Glutamatergic neuron (in vitro differentiated cells): ENCODE data around the gene PRR5L. TPM values are rescaled to one million over a fixed set of nuclear protein-coding genes. Genes with fewer than 3 reads are reported as not detected.
A peak's percentile ranks its signal among the peaks of the same experiment; 100 is the strongest.

Experiments used
- DNase-seq: peaks from one replicate; pipeline ENCODE4 v3.0.0; 2022
- H3K27ac Mint-ChIP-seq: one replicate; pipeline ENCODE4 v1.8.0; 2020; ENCODE audit warnings: mild to moderate bottlenecking, mixed read lengths, inconsistent platforms; ENCODE audit not compliant: unreplicated experiment
- H3K27me3 Mint-ChIP-seq: one replicate; pipeline ENCODE4 v1.8.0; 2020; ENCODE audit warnings: mild to moderate bottlenecking, moderate library complexity, mixed read lengths, inconsistent platforms; ENCODE audit not compliant: unreplicated experiment
- H3K36me3 Mint-ChIP-seq: one replicate; pipeline ENCODE4 v1.8.0; 2020; ENCODE audit warnings: mild to moderate bottlenecking, mixed read lengths, inconsistent platforms; ENCODE audit not compliant: unreplicated experiment
- H3K4me1 Mint-ChIP-seq: one replicate; pipeline ENCODE4 v1.8.0; 2020; ENCODE audit warnings: mild to moderate bottlenecking, low read depth, mixed read lengths, inconsistent platforms; ENCODE audit not compliant: unreplicated experiment
- H3K4me3 Mint-ChIP-seq: one replicate; pipeline ENCODE4 v1.8.0; 2020; ENCODE audit warnings: mild to moderate bottlenecking, mixed read lengths, inconsistent platforms; ENCODE audit not compliant: unreplicated experiment
- H3K9me3 Mint-ChIP-seq: one replicate; pipeline ENCODE4 v1.8.0; 2020; ENCODE audit warnings: mild to moderate bottlenecking, moderate library complexity, mixed read lengths, inconsistent platforms; ENCODE audit not compliant: unreplicated experiment
- total RNA-seq: library from RNA; stranded (reverse); fragmentation: NEBNext Ultra II Directional; extraction: Animal tissue kit (Norgen Biotek cat#: 25700); gene quantifications from one replicate; pipeline ENCODE4 v1.2.1, GENCODE V29; 2021; ENCODE audit not compliant: unreplicated experiment
- TF ChIP-seq, protein P1 (sequence below): fragments of 200-600 bp; sonication (generic); IDR thresholded peaks from one replicate; pipeline ENCODE4 v1.5.0; 2021; ENCODE audit not compliant: partially characterized antibody, unreplicated experiment

Gene PRR5L
- total RNA-seq, 1 donor from 2014 or later, result 1.6 TPM

DNA sequence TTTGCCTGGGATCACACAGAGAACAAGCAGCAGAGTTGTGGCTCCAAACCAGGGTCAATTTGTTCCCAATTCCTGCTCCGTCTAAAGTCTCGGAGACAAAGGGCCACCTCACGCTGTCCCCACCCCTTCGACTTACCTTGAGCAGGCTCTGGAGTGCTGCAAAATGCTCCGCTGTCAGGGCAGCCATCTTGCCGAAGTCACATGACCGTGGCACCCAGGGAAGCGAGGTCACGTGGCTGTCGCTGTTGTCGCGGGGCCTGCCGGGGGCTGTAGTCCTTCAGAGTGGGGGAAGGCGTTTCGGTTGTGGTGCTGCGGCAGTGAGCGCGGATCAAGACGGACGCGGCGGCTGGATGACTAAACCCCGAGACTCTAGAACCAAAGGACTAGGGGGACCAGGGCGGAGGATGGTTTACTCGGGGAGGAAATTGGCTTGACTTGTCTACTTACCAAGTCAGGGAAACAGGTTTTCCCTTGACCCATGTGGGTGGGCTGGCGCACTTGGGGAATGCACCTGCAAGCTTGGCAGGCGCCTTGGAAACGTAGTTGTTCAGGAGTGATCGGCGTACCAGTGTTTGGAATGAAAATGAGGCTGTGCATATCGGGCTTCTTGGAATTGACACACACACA, 6.7 kb upstream of the PRR5L start, which contains the start of gene COMMD9:
Gene COMMD9, minus strand, starts transcription at position 199 of the 627 bp plus-strand sequence. Its CDS starts 12 bp downstream, at position 187.
- H3K4me1 Mint-ChIP-seq, result peaks cover 3% of the 10 kb centered on the region
- H3K27me3 Mint-ChIP-seq, result peaks cover 10% of the 10 kb centered on the region
- peaks cover 4% of the 10 kb centered on the region for H3K9me3 Mint-ChIP-seq
- peak within 1 kb of the TSS; percentile 95 for H3K4me3 Mint-ChIP-seq
- peak; percentile 95 for DNase-seq
- H3K27ac Mint-ChIP-seq, result peak within 1 kb of the TSS; percentile 94
- TF ChIP-seq, protein P1, sequence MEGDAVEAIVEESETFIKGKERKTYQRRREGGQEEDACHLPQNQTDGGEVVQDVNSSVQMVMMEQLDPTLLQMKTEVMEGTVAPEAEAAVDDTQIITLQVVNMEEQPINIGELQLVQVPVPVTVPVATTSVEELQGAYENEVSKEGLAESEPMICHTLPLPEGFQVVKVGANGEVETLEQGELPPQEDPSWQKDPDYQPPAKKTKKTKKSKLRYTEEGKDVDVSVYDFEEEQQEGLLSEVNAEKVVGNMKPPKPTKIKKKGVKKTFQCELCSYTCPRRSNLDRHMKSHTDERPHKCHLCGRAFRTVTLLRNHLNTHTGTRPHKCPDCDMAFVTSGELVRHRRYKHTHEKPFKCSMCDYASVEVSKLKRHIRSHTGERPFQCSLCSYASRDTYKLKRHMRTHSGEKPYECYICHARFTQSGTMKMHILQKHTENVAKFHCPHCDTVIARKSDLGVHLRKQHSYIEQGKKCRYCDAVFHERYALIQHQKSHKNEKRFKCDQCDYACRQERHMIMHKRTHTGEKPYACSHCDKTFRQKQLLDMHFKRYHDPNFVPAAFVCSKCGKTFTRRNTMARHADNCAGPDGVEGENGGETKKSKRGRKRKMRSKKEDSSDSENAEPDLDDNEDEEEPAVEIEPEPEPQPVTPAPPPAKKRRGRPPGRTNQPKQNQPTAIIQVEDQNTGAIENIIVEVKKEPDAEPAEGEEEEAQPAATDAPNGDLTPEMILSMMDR, result no peak
- H3K36me3 Mint-ChIP-seq, result no peaks in the 10 kb centered on the region

DNA sequence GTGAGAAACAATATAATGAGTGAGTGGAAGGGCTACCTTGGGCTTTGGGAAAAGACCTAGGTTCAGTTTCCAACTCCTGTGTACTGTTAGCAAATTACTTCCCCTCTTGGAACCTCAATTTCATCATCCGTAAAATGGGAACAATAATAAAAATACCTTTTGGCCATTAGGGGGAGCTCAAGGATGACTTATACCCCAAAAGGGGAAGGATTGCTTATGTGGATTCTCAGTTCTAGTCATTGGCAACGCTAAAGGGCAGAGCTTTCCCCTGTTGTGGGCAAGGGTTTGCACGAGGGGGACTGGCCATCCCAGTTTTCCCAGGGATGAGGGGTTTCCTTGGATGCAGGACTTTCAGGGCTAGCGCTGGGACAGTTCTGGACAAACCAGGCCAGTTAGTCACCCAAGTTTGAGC, 3.8 kb upstream of the PRR5L start:
- peaks cover 3% of the 10 kb centered on the region for H3K4me1 Mint-ChIP-seq
- DNase-seq, result no peak
- H3K27ac Mint-ChIP-seq, result no peak overlapping the region
- no peak overlapping the region for H3K4me3 Mint-ChIP-seq
- H3K27me3 Mint-ChIP-seq, result peaks cover 10% of the 10 kb centered on the region
- TF ChIP-seq, protein P1, result peak; percentile 73
- H3K9me3 Mint-ChIP-seq, result peaks cover 4% of the 10 kb centered on the region
- no peaks in the 10 kb centered on the region for H3K36me3 Mint-ChIP-seq

DNA sequence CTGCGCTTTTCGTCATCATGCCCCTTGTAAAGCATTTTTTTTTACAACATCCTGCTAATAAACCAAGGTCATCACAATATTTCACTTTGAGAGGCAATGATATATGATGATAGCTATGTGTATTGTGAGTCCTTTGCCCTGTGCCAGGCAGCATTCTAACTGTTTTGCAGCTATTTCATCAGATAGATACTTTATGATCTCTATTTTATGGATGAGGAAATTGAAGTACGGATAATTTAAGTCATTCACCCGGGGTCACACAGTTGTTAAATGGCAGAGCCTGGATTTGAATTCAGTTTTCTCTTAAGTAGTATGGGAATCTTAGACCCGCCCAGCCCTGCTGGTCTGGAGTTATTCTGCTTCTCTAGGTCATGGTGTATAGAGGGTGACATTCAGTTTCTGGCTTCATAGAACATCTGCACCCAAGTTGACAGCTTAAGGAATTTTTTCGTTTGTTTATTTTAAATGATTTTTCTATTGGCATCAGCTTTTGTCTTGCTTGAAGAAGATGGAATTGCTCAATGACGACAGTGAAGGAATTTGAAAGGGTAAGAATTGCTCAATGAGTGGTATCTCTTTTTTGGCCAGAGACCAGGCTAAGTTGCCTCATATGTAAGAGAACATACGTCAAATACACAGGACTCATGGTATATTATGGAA, 926 bp downstream of the PRR5L start:
- no peak overlapping the region for H3K4me3 Mint-ChIP-seq
- peaks cover 3% of the 10 kb centered on the region for H3K27me3 Mint-ChIP-seq

DNA sequence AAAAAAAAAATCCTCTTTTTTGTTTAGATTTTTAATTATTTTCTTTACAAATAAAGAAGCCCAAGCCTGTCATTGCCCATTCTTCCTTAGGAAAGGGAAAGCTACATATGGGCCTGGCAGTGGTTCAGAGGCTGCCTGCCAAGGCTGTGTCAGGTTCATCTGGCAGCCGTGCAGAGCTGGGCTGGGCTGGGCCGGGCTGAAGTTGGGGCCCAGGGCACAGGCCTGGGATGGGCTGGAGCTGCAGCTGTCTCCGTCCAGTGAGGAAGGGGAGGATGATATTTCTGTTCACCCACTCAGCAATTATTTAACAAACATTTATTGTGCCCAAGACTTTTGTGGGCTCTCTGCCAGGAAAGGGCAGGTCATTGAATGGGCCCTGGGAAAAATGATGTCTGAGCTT, 4.6 kb downstream of the PRR5L start:
- peaks cover 2% of the 10 kb centered on the region for H3K9me3 Mint-ChIP-seq

More for the DNA sequence above, 926 bp downstream of the PRR5L start:
- TF ChIP-seq, protein P1, result no peak
- H3K9me3 Mint-ChIP-seq, result peaks cover 2% of the 10 kb centered on the region
- no peak overlapping the region for H3K27ac Mint-ChIP-seq
- no peak for DNase-seq
- no peaks in the 10 kb centered on the region for H3K4me1 Mint-ChIP-seq
- H3K36me3 Mint-ChIP-seq, result no peaks in the 10 kb centered on the region

DNA sequence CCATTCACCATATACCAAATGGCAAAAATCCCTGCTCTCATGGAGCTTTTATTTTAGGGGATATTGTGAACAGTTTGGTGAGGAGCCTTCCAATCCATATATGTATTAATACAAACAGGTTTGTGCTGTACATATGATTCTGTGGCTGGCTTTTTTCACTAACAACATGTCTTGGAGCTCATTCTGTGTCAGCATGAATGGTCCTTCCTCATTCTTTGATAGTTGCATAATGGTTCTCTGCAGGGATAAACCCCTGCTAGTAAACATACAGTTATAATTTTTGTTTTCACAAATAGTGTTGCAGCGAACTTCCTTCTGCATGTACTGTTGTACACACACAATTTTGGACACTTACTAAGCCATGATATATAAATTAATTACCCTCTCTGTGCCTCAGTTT, 8.3 kb downstream of the PRR5L start:
- Mint-ChIP-seq H3K27me3 (peaks cover 3% of the 10 kb centered on the region), H3K4me1 (no peaks in the 10 kb centered on the region), H3K36me3 (no peaks in the 10 kb centered on the region), H3K9me3 (peaks cover 2% of the 10 kb centered on the region), H3K4me3 (no peak overlapping the region), H3K27ac (no peak overlapping the region)
- no peak for DNase-seq
- TF ChIP-seq, protein P1, result no peak

More for the DNA sequence above, 4.6 kb downstream of the PRR5L start:
- Mint-ChIP-seq H3K4me1 (no peaks in the 10 kb centered on the region), H3K36me3 (no peaks in the 10 kb centered on the region), H3K27ac (no peak overlapping the region), H3K4me3 (no peak overlapping the region), H3K27me3 (no peaks in the 10 kb centered on the region)
- no peak for DNase-seq
- TF ChIP-seq, protein P1, result no peak
